GM10248 (cell line): ENCODE results near the gene COL9A3.

ENCODE experiments used
- CTCF ChIA-PET: fragments of 300-600 bp; sonication (Branson Sonifier 250); formaldehyde crosslinking; extraction: SDS; loops from one replicate; lab custom pipeline; 2021; ENCODE audit warnings: antibody characterized with exemption; lab: Yijun Ruan, JAX
- POLR2A ChIA-PET: fragments of 350-650 bp; sonication (Branson Sonifier 250); formaldehyde crosslinking; extraction: SDS; loops from one replicate; lab custom pipeline; 2020; ENCODE audit warnings: antibody characterized with exemption; lab: Yijun Ruan, JAX
- DNase-seq: peaks from one replicate; pipeline ENCODE4 v3.0.0; 2012; ENCODE audit errors: extremely low spot score
- TF ChIP-seq, protein P1 (sequence below): IDR thresholded peaks from 2 replicates; pipeline ENCODE4 v1.5.1; 2012; ENCODE audit warnings: mild to moderate bottlenecking, low read depth; ENCODE audit errors: extremely low read depth, missing control alignments, control extremely low read depth

Gene COL9A3

DNA sequence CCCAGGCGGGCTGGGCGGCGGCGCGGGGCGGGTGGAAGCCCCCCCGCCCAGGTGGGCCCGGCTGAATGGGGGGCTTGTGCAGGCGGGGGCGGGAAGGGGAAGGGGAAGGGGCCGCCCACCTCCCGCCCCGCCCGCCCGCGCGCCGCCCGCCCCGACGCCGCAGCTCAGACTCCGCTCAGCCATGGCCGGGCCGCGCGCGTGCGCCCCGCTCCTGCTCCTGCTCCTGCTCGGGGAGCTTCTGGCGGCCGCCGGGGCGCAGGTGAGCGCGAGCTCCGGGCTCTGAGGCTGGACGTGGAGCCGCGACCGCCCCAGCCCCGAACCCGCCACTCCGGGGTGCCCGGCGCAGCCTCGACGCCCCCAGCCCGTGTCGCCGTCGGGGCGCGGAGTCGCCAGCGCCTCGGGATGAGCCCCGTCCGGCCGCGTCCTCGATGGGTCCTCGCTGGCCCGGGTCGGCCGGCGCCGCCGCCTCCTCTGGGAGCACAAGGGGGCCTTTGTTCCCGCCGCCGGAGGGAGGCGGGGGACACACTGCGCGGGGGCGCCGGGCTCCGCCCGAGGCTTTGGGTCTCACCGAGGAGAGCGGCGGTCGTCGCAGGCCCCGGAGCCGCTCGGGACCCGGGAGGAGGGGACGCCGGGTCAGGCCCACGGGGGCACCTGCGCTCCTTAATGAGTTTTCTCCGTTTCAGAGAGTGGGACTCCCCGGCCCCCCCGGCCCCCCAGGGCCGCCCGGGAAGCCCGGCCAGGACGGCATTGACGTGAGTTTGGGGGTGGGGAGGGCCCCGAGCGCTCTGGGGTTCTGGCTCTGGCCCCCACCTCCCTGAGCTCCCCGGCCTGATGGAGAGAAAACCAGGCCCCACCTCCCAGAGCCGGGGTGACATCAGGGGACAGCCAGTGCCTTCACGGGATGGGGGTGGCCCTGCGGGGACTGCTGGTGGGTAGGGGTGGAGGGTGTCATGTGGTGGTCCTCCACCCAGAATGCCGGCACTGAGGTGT is at the start of gene COL9A3:
COL9A3 (plus strand) TSS at position 167 of the 990 bp plus-strand sequence; CDS start at position 182, 15 bp downstream.
- TF ChIP-seq, protein P1, sequence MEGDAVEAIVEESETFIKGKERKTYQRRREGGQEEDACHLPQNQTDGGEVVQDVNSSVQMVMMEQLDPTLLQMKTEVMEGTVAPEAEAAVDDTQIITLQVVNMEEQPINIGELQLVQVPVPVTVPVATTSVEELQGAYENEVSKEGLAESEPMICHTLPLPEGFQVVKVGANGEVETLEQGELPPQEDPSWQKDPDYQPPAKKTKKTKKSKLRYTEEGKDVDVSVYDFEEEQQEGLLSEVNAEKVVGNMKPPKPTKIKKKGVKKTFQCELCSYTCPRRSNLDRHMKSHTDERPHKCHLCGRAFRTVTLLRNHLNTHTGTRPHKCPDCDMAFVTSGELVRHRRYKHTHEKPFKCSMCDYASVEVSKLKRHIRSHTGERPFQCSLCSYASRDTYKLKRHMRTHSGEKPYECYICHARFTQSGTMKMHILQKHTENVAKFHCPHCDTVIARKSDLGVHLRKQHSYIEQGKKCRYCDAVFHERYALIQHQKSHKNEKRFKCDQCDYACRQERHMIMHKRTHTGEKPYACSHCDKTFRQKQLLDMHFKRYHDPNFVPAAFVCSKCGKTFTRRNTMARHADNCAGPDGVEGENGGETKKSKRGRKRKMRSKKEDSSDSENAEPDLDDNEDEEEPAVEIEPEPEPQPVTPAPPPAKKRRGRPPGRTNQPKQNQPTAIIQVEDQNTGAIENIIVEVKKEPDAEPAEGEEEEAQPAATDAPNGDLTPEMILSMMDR: no peak
- DNase-seq: no peak
- ChIA-PET POLR2A (no interaction called here), CTCF (interaction anchor here (1.6 kb wide), 1 partner anchor 10 kb away, joined by 3 read pairs; no protein-coding TSS in a partner anchor)

DNA sequence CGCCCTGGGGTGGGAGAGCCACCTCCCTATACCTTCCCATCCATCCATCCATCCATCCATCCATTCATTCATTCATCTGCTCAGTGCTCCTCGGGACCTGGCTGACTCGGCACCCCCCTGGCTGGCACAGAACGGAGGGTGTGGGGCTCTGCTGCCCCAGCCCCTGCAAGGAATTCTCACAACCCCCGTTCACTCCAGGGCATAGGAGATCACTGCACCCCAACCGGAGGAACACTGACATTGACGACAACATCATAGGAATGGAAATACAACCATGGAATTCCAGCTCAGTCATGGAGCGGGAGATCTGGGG is 48.7 kb upstream of the COL9A3 start:
- POLR2A ChIA-PET: no interaction called here
- CTCF ChIA-PET: no interaction called here
- DNase-seq: no peak
- TF ChIP-seq, protein P1: no peak

DNA sequence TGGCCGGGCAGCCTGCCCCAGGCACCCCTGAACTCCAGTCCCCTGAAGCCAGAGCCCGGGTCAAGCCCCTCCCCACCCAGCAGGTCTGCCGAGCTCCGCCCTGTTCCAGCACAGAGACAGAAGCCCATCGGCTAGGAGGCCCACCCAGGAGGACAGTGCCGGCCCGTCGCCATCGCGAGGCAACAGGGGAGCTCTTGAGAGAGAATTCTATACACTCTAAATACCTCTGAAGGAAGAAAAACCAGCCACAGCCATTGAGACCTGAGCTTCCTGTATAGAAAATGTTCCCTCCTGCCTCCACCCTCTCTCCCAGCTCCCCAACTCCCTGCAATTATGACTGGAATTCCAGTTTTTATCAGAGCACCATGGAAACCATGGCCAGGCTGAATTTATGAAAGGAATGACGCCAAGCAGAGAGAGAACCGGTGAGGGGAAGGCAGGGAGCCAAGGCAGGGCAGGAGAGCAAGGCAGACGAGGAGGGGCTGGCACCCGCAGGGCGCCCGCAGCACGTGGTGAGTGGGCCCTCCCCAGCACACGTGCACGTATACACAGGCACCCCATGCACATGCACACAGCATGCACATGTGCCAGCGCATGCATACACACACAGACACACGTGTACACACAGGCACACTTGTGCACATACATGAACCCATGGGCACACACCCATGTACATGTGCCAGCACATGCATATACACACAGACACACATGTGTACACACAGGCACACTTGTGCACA is 48.1 kb upstream of the COL9A3 start:
- POLR2A ChIA-PET: no interaction called here
- DNase-seq: no peak
- TF ChIP-seq, protein P1: no peak
- CTCF ChIA-PET: no interaction called here

DNA sequence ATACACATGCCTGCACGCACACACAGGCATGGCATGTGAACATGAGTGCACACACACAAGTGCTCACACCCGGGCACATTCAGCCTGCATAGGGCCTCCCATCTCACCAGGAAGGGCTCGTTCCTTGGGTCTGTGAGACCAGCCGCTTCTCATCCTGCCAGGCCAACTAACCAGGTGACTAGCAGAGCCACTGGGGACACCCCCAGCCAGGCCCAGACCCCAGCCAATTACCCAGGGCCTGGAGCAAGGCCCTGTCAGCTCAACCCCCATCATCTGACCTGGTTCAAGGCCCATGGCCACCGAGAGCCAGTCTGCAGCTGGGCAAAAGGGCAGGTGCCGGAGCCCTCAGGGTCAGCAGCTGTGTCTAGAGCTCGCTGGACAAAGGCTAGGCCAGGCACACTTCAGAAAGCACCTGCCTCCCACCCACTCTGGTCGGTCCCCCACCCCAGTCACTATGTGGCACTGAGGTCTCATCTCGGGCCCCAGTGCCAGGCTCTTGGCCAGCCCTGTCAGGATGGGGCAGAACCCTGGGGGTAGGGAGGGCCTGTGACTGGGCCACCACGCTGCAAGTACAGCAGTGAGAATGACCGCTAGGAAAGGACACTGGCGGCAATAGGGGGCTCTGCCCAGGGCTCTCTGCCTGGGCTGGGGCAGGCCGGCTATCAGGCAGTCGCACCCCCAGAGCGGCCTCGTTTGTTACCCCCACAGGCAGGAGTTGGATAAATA is 47.3 kb upstream of the COL9A3 start:
- ChIA-PET POLR2A (no interaction called here), CTCF (no interaction called here)
- TF ChIP-seq, protein P1: no peak
- DNase-seq: no peak

DNA sequence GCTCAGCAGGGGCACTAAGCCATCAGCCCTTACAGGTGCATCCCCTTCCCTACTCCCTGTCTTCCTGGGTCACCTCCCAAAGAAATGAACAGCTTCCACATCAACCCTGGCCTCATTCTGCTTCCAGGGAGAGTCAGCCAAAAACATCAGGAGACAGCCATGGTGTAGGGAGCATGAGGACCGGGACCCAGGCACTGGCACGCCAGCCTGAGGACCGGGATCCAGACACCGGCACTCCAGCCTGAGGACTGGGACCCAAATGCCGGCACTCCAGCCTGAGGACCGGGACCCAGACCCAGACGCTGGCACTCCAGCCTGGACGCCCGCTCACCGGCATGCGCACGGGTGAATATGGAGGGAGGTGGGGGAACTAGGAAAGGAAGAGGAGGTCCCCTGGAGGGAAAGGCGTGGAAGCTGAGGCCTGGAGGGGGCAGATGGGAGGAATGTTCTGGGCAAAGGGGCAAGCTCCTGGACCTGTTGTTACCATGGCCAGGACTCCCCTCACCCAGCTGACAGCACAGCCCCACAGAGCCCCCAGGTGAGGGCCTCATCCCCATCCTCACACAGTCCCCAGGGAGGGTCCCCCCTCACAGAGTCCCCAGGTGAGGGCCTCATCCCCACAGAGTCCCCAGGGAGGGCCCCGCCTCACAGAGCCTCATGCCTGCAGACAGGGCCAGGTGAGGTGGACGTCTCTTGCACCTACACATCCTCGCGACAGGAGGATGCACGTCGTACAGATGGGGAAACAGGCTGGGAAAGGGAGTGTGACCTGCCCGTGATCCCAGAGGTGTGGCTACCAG is 46.5 kb upstream of the COL9A3 start:
- POLR2A ChIA-PET: no interaction called here
- no peak for DNase-seq
- CTCF ChIA-PET: interaction anchor here (1.1 kb wide), 1 partner anchor 22 kb away, joined by 4 read pairs; no protein-coding TSS in a partner anchor
- TF ChIP-seq, protein P1: no peak
